Measurements from ENCODE around the gene DST.

DST gene

DNA sequence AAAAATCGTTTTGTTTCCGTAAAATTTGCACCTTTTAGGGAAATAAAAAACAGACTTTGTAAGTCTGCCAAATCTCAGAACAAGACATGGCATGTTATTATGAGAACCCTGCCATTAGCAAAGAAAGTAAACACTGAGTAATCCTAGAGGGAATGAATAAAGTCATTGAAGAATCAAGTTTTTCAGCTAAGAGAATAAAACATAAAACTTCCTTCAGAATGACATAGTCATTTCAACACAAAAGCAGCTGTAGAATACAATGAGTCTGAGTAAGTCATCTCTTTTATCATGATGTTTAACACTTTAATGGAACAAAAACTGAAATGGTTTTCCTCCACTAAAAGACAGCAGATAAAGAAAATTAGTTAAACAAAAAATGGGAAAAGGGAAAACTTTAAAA, 10.3 kb upstream of the DST start:
- no peak for DNase-seq
- no peak overlapping the region for H3K27ac ChIP-seq (ENCODE audit: insufficient read depth, low read length, poor library complexity, severe bottlenecking)
- H3K36me3 ChIP-seq (ENCODE audit: control insufficient read depth, insufficient read depth, low read length) = no peaks in the 10 kb centered on the region
- H3K4me3 ChIP-seq (ENCODE audit: insufficient read depth, low read depth, low read length, poor library complexity, severe bottlenecking) = no peak overlapping the region
- H3K27me3 ChIP-seq (replicated peaks; ENCODE audit: control insufficient read depth, insufficient read depth, low read length, poor library complexity, severe bottlenecking) = no peaks in the 10 kb centered on the region
- H3K4me1 ChIP-seq (ENCODE audit: control insufficient read depth, insufficient read depth, low read length, poor library complexity, severe bottlenecking) = no peaks in the 10 kb centered on the region
- H3K9me3 ChIP-seq (ENCODE audit: control insufficient read depth, low read length) = no peaks in the 10 kb centered on the region

DNA sequence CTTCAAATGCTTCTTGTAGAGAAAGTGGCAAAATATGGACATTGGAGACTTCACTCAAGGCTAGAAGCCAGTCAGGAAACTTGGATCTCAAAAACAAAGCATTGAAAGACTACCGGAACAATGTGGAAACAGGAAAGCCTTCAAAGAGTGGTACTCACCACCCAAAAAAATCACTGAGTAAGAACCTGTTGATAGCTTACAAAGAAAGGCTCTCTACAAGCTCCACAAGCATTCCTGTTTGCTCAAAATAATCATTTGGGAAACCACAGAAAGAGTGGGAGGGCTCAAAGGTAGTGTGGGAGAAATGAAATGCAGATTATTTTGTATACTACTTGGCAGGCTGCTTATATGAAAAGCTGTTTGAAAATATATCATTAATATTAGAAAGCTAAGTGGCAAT, 9.5 kb upstream of the DST start:
- H3K27ac ChIP-seq (ENCODE audit: insufficient read depth, low read length, poor library complexity, severe bottlenecking) = no peak overlapping the region
- no peaks in the 10 kb centered on the region for H3K9me3 ChIP-seq (ENCODE audit: control insufficient read depth, low read length)
- no peaks in the 10 kb centered on the region for H3K27me3 ChIP-seq (replicated peaks; ENCODE audit: control insufficient read depth, insufficient read depth, low read length, poor library complexity, severe bottlenecking)
- no peaks in the 10 kb centered on the region for H3K4me1 ChIP-seq (ENCODE audit: control insufficient read depth, insufficient read depth, low read length, poor library complexity, severe bottlenecking)
- no peak for DNase-seq
- H3K36me3 ChIP-seq (ENCODE audit: control insufficient read depth, insufficient read depth, low read length) = no peaks in the 10 kb centered on the region
- H3K4me3 ChIP-seq (ENCODE audit: insufficient read depth, low read depth, low read length, poor library complexity, severe bottlenecking) = no peak overlapping the region

DNA sequence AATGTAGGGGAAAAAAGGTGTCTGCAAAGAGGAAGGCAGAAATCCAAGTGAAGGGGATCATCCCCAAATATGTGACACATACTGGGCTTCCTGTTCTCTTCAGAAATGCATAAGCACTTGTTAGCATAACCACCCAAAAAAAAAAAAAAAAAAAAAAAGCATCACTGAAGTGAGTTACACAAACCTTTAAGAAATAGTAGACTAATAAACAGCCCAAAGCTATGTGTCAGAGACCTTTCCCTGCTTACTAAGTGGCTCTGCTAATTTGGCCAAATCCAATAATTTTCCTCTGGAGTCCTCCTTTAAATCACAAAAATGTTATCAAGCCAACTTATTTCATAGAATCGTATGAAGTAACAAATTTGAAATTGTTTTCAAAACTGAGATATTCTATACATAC, 7.5 kb upstream of the DST start:
- Histone ChIP-seq H3K4me1 (ENCODE audit: control insufficient read depth, insufficient read depth, low read length, poor library complexity, severe bottlenecking) (no peaks in the 10 kb centered on the region), H3K36me3 (ENCODE audit: control insufficient read depth, insufficient read depth, low read length) (no peaks in the 10 kb centered on the region), H3K27me3 (replicated peaks; ENCODE audit: control insufficient read depth, insufficient read depth, low read length, poor library complexity, severe bottlenecking) (no peaks in the 10 kb centered on the region), H3K9me3 (ENCODE audit: control insufficient read depth, low read length) (no peaks in the 10 kb centered on the region), H3K27ac (ENCODE audit: insufficient read depth, low read length, poor library complexity, severe bottlenecking) (no peak overlapping the region), H3K4me3 (ENCODE audit: insufficient read depth, low read depth, low read length, poor library complexity, severe bottlenecking) (no peak overlapping the region)
- no peak for DNase-seq

DNA sequence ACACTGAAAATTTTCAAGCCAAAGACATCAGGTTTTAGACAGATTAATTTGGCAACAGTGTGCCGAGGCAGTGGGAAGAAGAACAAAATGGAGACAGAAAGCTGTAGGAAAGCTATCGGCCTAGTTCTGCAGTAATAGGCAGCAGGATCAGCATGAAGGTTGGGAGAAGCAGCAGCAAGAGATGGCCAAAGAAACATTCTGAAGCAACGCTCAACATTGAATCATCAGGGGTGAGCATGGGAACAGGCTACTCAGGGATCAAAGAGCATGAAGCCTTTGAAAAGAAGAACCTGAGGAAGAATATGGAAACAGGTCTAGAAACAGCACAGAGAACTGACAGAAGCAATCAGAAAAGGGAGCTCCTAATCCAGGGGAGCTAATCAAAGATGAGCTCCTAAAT, 7.1 kb upstream of the DST start:
- H3K27ac ChIP-seq (ENCODE audit: insufficient read depth, low read length, poor library complexity, severe bottlenecking) = no peak overlapping the region
- H3K9me3 ChIP-seq (ENCODE audit: control insufficient read depth, low read length) = no peaks in the 10 kb centered on the region
- no peaks in the 10 kb centered on the region for H3K4me1 ChIP-seq (ENCODE audit: control insufficient read depth, insufficient read depth, low read length, poor library complexity, severe bottlenecking)
- no peak for DNase-seq
- no peak overlapping the region for H3K4me3 ChIP-seq (ENCODE audit: insufficient read depth, low read depth, low read length, poor library complexity, severe bottlenecking)
- H3K27me3 ChIP-seq (replicated peaks; ENCODE audit: control insufficient read depth, insufficient read depth, low read length, poor library complexity, severe bottlenecking) = no peaks in the 10 kb centered on the region
- H3K36me3 ChIP-seq (ENCODE audit: control insufficient read depth, insufficient read depth, low read length) = no peaks in the 10 kb centered on the region

DNA sequence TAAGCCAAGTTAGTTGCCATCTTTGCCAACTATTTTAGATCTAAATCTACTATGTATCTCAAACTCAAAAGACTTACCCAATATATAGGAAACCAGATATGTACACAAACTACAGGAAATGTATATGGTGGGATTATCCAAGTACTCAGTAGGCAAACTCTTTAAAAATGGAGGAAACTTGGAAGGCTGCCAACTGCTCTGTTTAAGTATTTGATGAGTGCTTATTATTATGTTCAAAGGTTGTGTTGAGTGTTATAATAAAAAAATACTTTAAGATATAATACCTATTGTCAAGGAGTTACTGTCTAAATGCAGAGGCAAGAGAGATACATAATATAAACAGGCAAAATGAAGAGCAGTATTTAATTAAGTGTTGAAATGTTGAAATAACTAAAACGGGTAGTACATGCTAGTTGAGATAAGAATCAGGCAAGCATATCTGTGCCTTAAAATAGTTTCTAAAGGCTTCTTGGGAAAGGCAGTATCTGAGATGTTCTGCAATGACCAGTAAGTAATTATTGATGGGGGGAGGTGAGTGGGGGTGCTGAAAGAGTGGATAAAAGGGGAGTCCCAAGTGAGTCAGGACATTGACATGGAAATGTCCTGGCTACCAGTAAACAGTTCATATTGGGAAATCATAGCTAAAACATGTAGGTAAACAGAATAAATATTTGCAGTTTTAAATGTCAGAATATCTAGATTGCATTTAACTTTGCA, 6.5 kb upstream of the DST start:
- no peaks in the 10 kb centered on the region for H3K27me3 ChIP-seq (replicated peaks; ENCODE audit: control insufficient read depth, insufficient read depth, low read length, poor library complexity, severe bottlenecking)
- no peak overlapping the region for H3K4me3 ChIP-seq (ENCODE audit: insufficient read depth, low read depth, low read length, poor library complexity, severe bottlenecking)
- H3K9me3 ChIP-seq (ENCODE audit: control insufficient read depth, low read length) = no peaks in the 10 kb centered on the region
- H3K4me1 ChIP-seq (ENCODE audit: control insufficient read depth, insufficient read depth, low read length, poor library complexity, severe bottlenecking) = no peaks in the 10 kb centered on the region
- H3K27ac ChIP-seq (ENCODE audit: insufficient read depth, low read length, poor library complexity, severe bottlenecking) = no peak overlapping the region
- DNase-seq = no peak
- H3K36me3 ChIP-seq (ENCODE audit: control insufficient read depth, insufficient read depth, low read length) = no peaks in the 10 kb centered on the region

DNA sequence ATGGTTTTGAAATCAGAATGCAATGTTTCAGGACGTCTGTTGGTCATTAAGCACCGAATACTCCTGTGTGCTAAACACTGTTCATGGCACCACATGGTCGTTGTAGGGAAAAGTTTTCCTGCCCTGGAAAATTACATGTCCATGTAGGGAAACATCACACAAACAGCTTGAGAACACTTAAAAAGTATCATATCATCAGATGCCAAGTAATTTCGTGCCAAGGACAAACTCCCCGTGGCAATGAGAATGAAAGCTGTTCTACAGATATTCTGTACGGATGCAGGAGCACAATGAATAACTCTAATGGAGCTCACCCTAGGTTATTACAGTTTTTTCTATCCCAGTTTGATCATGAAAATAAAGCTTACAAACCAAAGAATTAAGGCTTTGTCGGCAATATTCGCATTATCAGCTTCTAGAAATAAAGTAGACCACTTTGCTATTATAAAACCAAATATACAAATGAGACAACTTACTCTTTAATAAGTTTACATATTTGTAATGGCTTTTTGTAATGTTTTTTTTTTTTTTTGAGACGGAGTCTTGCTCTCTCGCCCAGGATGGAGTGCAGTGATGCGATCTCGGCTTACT, 4.6 kb upstream of the DST start:
- Histone ChIP-seq H3K4me3 (ENCODE audit: insufficient read depth, low read depth, low read length, poor library complexity, severe bottlenecking) (no peak overlapping the region), H3K4me1 (ENCODE audit: control insufficient read depth, insufficient read depth, low read length, poor library complexity, severe bottlenecking) (no peaks in the 10 kb centered on the region), H3K9me3 (ENCODE audit: control insufficient read depth, low read length) (no peaks in the 10 kb centered on the region), H3K36me3 (ENCODE audit: control insufficient read depth, insufficient read depth, low read length) (no peaks in the 10 kb centered on the region), H3K27ac (ENCODE audit: insufficient read depth, low read length, poor library complexity, severe bottlenecking) (no peak overlapping the region), H3K27me3 (replicated peaks; ENCODE audit: control insufficient read depth, insufficient read depth, low read length, poor library complexity, severe bottlenecking) (no peaks in the 10 kb centered on the region)
- no peak for DNase-seq

DNA sequence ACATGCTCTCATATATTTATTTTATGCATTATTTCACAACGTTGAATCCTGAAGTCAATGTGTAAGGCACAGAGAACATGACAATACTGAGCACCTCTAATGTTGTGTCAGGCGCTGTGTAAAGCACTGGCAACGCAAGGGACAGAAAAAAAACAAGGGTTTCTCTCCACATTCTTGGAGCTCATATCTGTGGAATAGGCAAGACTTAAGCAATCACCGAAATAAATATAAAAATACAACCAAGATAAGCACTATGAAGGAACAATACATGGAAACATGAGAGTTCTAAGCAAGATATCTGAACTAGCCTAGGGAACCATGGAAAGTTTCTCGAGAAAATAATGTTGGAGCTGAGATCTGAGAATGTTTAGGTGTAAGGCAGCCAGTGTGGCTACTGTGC, 1.7 kb upstream of the DST start:
- no peaks in the 10 kb centered on the region for H3K27me3 ChIP-seq (replicated peaks; ENCODE audit: control insufficient read depth, insufficient read depth, low read length, poor library complexity, severe bottlenecking)
- no peak overlapping the region for H3K4me3 ChIP-seq (ENCODE audit: insufficient read depth, low read depth, low read length, poor library complexity, severe bottlenecking)
- H3K4me1 ChIP-seq (ENCODE audit: control insufficient read depth, insufficient read depth, low read length, poor library complexity, severe bottlenecking) = no peaks in the 10 kb centered on the region
- DNase-seq = no peak
- no peak overlapping the region for H3K27ac ChIP-seq (ENCODE audit: insufficient read depth, low read length, poor library complexity, severe bottlenecking)
- no peaks in the 10 kb centered on the region for H3K36me3 ChIP-seq (ENCODE audit: control insufficient read depth, insufficient read depth, low read length)
- H3K9me3 ChIP-seq (ENCODE audit: control insufficient read depth, low read length) = no peaks in the 10 kb centered on the region

DNA sequence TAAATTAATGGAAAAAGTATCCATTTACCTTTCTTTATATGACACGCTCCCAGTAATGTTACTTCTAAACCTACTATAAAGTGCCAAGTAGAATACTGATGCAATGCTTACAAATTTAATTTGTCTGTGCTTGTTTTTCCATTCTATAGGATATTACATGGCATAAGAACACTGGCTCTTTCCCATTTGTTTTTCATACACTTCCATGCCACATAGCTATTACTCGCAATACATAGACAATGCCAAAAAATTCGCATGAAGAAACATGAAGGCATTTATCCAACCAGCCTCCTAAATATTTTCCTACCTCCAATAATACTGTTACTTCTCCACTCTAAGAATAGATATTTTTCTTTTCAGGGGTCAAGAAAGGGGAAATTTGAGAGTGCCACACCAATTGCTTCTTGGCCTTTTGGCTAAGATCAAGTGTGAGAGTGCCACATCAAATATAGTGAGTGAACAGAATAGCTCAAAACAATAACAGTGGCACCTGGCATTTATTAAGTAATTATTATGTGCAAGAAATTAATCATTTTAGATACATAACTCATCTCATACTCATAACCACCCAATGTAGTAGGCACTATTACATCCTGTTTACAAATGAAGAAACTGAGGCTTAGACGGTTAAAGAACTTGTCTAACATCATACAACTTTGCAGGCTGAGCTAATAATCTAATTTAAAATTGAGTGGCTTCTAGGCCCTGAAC, 845 bp upstream of the DST start:
- no peak overlapping the region for H3K4me3 ChIP-seq (ENCODE audit: insufficient read depth, low read depth, low read length, poor library complexity, severe bottlenecking)
- H3K4me1 ChIP-seq (ENCODE audit: control insufficient read depth, insufficient read depth, low read length, poor library complexity, severe bottlenecking) = no peaks in the 10 kb centered on the region
- H3K36me3 ChIP-seq (ENCODE audit: control insufficient read depth, insufficient read depth, low read length) = no peaks in the 10 kb centered on the region
- no peak overlapping the region for H3K27ac ChIP-seq (ENCODE audit: insufficient read depth, low read length, poor library complexity, severe bottlenecking)
- no peaks in the 10 kb centered on the region for H3K27me3 ChIP-seq (replicated peaks; ENCODE audit: control insufficient read depth, insufficient read depth, low read length, poor library complexity, severe bottlenecking)
- no peaks in the 10 kb centered on the region for H3K9me3 ChIP-seq (ENCODE audit: control insufficient read depth, low read length)
- DNase-seq = no peak

DNA sequence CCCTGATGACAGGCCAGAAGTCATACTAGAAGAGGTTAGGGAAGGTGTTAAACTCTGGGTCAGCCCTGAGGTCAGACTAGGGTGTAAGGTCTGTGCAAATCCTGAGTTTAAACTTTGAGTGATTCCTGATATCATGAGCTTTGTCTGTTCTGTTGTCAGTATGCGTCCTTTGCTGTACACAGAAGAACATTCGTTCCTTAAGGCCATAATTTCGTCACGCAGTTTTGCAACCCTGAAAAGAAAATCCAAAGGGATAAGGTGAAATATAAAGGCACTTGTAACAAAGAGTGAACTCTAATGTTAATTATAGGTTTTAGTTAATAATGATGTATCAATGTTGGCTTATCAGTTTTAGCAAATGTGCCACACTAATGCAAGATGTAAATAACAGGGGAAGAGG, 2.3 kb downstream of the DST start:
- Histone ChIP-seq H3K4me3 (ENCODE audit: insufficient read depth, low read depth, low read length, poor library complexity, severe bottlenecking) (no peak overlapping the region), H3K4me1 (ENCODE audit: control insufficient read depth, insufficient read depth, low read length, poor library complexity, severe bottlenecking) (no peaks in the 10 kb centered on the region), H3K36me3 (ENCODE audit: control insufficient read depth, insufficient read depth, low read length) (no peaks in the 10 kb centered on the region), H3K9me3 (ENCODE audit: control insufficient read depth, low read length) (no peaks in the 10 kb centered on the region), H3K27ac (ENCODE audit: insufficient read depth, low read length, poor library complexity, severe bottlenecking) (no peak overlapping the region), H3K27me3 (replicated peaks; ENCODE audit: control insufficient read depth, insufficient read depth, low read length, poor library complexity, severe bottlenecking) (no peaks in the 10 kb centered on the region)
- no peak for DNase-seq

DNA sequence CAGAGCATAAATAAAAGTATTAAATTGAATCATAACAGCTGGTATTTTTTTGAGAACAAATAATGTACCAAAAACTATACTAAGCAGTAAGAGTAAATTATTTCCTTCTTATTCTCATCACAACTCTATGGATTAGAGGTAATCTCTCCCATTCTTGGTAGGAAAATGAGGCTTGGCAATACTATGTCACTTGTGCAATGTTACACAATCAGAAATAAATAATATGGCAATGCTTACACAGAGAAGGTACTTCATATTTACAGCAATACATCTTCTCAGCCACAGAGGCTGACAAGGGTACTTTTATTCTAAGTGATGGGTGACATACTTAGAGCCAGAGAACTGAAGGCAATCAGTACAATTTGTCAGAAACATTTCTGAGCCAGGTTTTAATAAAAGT, 3.9 kb downstream of the DST start:
- no peak for DNase-seq
- H3K4me1 ChIP-seq (ENCODE audit: control insufficient read depth, insufficient read depth, low read length, poor library complexity, severe bottlenecking) = no peaks in the 10 kb centered on the region
- H3K27ac ChIP-seq (ENCODE audit: insufficient read depth, low read length, poor library complexity, severe bottlenecking) = no peak overlapping the region
- H3K36me3 ChIP-seq (ENCODE audit: control insufficient read depth, insufficient read depth, low read length) = no peaks in the 10 kb centered on the region
- no peaks in the 10 kb centered on the region for H3K9me3 ChIP-seq (ENCODE audit: control insufficient read depth, low read length)
- no peaks in the 10 kb centered on the region for H3K27me3 ChIP-seq (replicated peaks; ENCODE audit: control insufficient read depth, insufficient read depth, low read length, poor library complexity, severe bottlenecking)
- H3K4me3 ChIP-seq (ENCODE audit: insufficient read depth, low read depth, low read length, poor library complexity, severe bottlenecking) = no peak overlapping the region

Measured in effector memory CD4-positive, alpha-beta T cell (primary cell).